Cardiac ventricle fibroblast (primary cell): ENCODE data around the gene AHNAK2. TPM values are rescaled to one million over a fixed set of nuclear protein-coding genes. Genes with fewer than 3 reads are reported as not detected.

Source experiments
- total RNA-seq: library from RNA; depleted of rRNA; stranded (reverse); fragments of >200 nt; gene quantifications from 2 replicates; pipeline ENCODE4 v1.2.3, GENCODE V29; 2015

Gene AHNAK2
- 56.2 and 56.9 TPM in 2 replicates for total RNA-seq

DNA sequence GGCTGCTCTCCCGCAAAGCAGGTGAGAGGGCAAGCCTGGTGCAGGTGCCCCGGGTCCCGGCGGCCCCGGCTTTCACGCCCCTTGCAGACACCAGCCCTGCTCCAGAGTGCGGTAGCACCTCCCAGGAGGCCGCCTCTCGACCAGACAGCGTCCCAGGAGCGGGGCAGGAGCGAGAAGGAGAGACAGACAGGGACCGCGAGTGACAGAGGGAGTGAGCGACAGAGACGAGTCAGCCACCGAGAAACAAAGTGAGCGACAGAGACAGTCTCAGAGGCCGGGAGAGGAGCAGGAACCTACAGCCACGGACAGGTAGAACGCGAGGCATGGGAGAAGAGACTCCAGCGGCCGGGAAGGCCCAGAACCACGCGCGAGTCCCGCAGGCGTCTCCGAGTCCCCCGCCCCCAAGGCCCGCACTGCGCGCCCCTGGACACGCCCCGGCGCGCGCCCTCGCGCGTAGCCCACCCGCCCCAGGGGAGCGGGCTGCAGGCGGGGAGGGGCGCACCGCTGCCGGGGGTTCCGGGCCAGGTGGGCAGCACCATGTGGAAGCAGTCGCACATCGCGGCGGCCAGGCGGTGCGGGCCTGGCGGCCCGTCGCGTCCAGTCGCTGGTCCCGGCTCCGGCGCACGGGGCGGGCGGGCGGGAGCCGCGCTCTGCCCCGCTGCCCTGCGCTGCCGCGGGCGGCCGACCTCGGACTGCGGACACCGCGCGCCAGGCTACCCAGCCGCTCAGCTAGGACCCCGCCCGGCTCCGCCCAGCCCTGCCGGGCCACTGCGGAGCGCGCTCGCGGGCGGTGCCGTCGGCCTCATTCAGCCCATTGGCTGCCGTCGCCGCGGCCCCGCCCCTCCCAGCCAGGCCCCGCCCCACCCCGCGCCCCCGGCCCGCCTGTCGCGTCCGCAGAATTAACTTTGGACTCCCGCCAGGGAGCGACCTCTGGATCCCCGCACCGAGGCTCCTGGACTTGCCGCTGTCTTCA is at the start of gene AHNAK2:
Gene AHNAK2 (minus strand): TSS at position 694 of the 973 bp plus-strand sequence. CDS start 137 bp downstream, at position 557.

GRCh38 chr14:105020815-105021655 is 42.9 kb upstream of the AHNAK2 start, which contains the start of gene CDCA4:
Gene CDCA4, minus strand, starts transcription at chr14:105021083. Its CDS starts 9,154 bp downstream, at chr14:105011929.

GRCh38 chr14:104985675-104986486 is 7.7 kb upstream of the AHNAK2 start, which contains the start of gene CLBA1:
Gene CLBA1, plus strand, starts transcription at chr14:104985788. Its CDS starts 644 bp downstream, at chr14:104986432.

GRCh38 chr14:104924421-104925213 is 53.6 kb downstream of the AHNAK2 start, which contains the start of gene PLD4:
Gene PLD4, plus strand, starts transcription at chr14:104924879. Its CDS starts 2,262 bp downstream, at chr14:104927141.

Other genes with a start within 250 kb of the AHNAK2 start
- gene SIVA1, start 225.2 kb downstream of the AHNAK2 start, total RNA-seq = 174 and 204 TPM in 2 replicates
- 79.4 and 83.0 TPM in 2 replicates for gene AKT1, start 182.6 kb downstream of the AHNAK2 start, total RNA-seq
- gene ZBTB42, start 177.3 kb downstream of the AHNAK2 start, total RNA-seq = 2.2 and 3.1 TPM in 2 replicates
- 10.3 and 12.1 TPM in 2 replicates for gene CEP170B, start 113.1 kb downstream of the AHNAK2 start, total RNA-seq
- 0.05 TPM in 1 of 2 replicates, not detected in the other for gene PLD4, start 53.5 kb downstream of the AHNAK2 start, total RNA-seq
- 3.1 and 6.6 TPM in 2 replicates for gene CLBA1, start 7.4 kb upstream of the AHNAK2 start, total RNA-seq
- gene CDCA4, start 42.7 kb upstream of the AHNAK2 start, total RNA-seq = 4.8 and 7.3 TPM in 2 replicates
- gene GPR132, start 87.1 kb upstream of the AHNAK2 start, total RNA-seq = not detected in 2 replicates
- gene JAG2, start 190.4 kb upstream of the AHNAK2 start, total RNA-seq = 0.81 and 1.9 TPM in 2 replicates
- 9.5 and 9.9 TPM in 2 replicates for gene NUDT14, start 202.9 kb upstream of the AHNAK2 start, total RNA-seq